HEK293 (cell line): Measurements from ENCODE around the gene TRAK1.

Source experiments
- CTCF ChIA-PET: fragments of 350-600 bp; formaldehyde crosslinking; extraction: SDS; loops from one replicate; lab custom pipeline; 2021; ENCODE audit warnings: antibody characterized with exemption; lab: Yijun Ruan, JAX
- POLR2A ChIA-PET: fragments of 300-600 bp; formaldehyde crosslinking; extraction: SDS; loops from one replicate; lab custom pipeline; 2020; ENCODE audit warnings: antibody characterized with exemption, inconsistent platforms; lab: Yijun Ruan, JAX
- H3K27ac ChIP-seq: fragments of 200-500 bp; sonication (Bioruptor generic); 2 replicates; pipeline ENCODE4 v1.5.1; 2014; ENCODE audit warnings: low read depth, low read length, control low read depth, inconsistent platforms; ENCODE audit errors: extremely low read depth
- H3K36me3 ChIP-seq, 2 experiments: fragments of 200-500 bp in 1 of 2; sonication (Bioruptor generic) in 1 of 2; 1 replicate in 1 of 2; 2 replicates in 1 of 2; pipeline ENCODE4 v1.5.1; 2014 to 2017; ENCODE audit warnings: inconsistent platforms in 2 of 2, low read length in 2 of 2; ENCODE audit not compliant: control insufficient read depth in 2 of 2, insufficient read depth in 1 of 2
- H3K4me1 ChIP-seq: fragments of 200-500 bp; sonication (Bioruptor generic); 2 replicates; pipeline ENCODE4 v1.5.1; 2014; ENCODE audit warnings: mild to moderate bottlenecking, low read length, inconsistent platforms; ENCODE audit not compliant: control insufficient read depth, insufficient read depth
- H3K4me3 ChIP-seq: 2 replicates; pipeline ENCODE4 v1.5.1; 2011; ENCODE audit warnings: low read depth, mild to moderate bottlenecking, control low read depth, low read length, moderate library complexity
- H3K9me3 ChIP-seq: fragments of 200-500 bp; sonication (Bioruptor generic); 2 replicates; pipeline ENCODE4 v1.5.1; 2014; ENCODE audit warnings: low read depth, low read length, inconsistent platforms; ENCODE audit not compliant: control insufficient read depth, insufficient read depth
- BCL11A ChIP-seq: fragments of 450-650 bp; formaldehyde crosslinking; IDR thresholded peaks from 2 replicates; pipeline ENCODE4 v1.5.1; 2016; ENCODE audit warnings: low read depth, missing biosample characterization, missing genetic modification characterization
- GLI4 ChIP-seq: fragments of 450-650 bp; formaldehyde crosslinking; IDR thresholded peaks from 2 replicates; pipeline ENCODE4 v1.5.1; 2016; ENCODE audit warnings: missing biosample characterization, missing genetic modification characterization
- HOXC10 ChIP-seq: sonication (generic); formaldehyde crosslinking; IDR thresholded peaks from 2 replicates; pipeline ENCODE4 v1.8.1; 2023; ENCODE audit warnings: mild to moderate bottlenecking, missing genetic modification reagents
- HOXD13 ChIP-seq: sonication (generic); formaldehyde crosslinking; IDR thresholded peaks from 2 replicates; pipeline ENCODE4 v1.8.0; 2022; ENCODE audit warnings: missing genetic modification reagents, borderline replicate concordance
- KLF16 ChIP-seq: fragments of 450-650 bp; formaldehyde crosslinking; IDR thresholded peaks from 2 replicates; pipeline ENCODE4 v1.5.1; 2017; ENCODE audit warnings: missing biosample characterization, missing genetic modification characterization
- MEIS1 ChIP-seq: sonication (generic); formaldehyde crosslinking; IDR thresholded peaks from 2 replicates; pipeline ENCODE4 v1.8.1; 2022; ENCODE audit warnings: missing genetic modification reagents, mild to moderate bottlenecking, borderline replicate concordance
- PBX3 ChIP-seq: sonication (generic); formaldehyde crosslinking; IDR thresholded peaks from 2 replicates; pipeline ENCODE4 v1.8.1; 2022; ENCODE audit warnings: mild to moderate bottlenecking, moderate library complexity, missing genetic modification reagents
- PRDM10 ChIP-seq: fragments of 450-650 bp; formaldehyde crosslinking; IDR thresholded peaks from 2 replicates; pipeline ENCODE4 v1.5.1; 2016; ENCODE audit warnings: missing biosample characterization, missing genetic modification characterization
- ZBTB48 ChIP-seq: fragments of 450-650 bp; formaldehyde crosslinking; IDR thresholded peaks from 2 replicates; pipeline ENCODE4 v1.5.1; 2016; ENCODE audit warnings: missing biosample characterization, missing genetic modification characterization
- ZNF362 ChIP-seq: fragments of 450-650 bp; formaldehyde crosslinking; IDR thresholded peaks from 2 replicates; pipeline ENCODE4 v1.5.1; 2016; ENCODE audit warnings: missing biosample characterization, missing genetic modification characterization
- ZNF473 ChIP-seq: fragments of 450-650 bp; formaldehyde crosslinking; IDR thresholded peaks from 2 replicates; pipeline ENCODE4 v1.5.1; 2017; ENCODE audit warnings: missing biosample characterization, missing genetic modification characterization
- ZNF48 ChIP-seq: fragments of 450-650 bp; formaldehyde crosslinking; IDR thresholded peaks from 2 replicates; pipeline ENCODE4 v1.5.1; 2016; ENCODE audit warnings: missing biosample characterization, missing genetic modification characterization
- ZNF544 ChIP-seq: fragments of 450-650 bp; formaldehyde crosslinking; IDR thresholded peaks from 2 replicates; pipeline ENCODE4 v1.5.0; 2017; ENCODE audit warnings: missing biosample characterization, missing genetic modification characterization
- ZNF626 ChIP-seq: fragments of 450-650 bp; sonication (Bioruptor Pico); formaldehyde crosslinking; IDR thresholded peaks from 2 replicates; pipeline ENCODE4 v1.5.1; 2018; ENCODE audit warnings: missing biosample characterization, missing genetic modification characterization, inconsistent platforms
- ZNF768 ChIP-seq: fragments of 450-650 bp; formaldehyde crosslinking; IDR thresholded peaks from 2 replicates; pipeline ENCODE4 v1.5.1; 2018; ENCODE audit warnings: missing biosample characterization, mild to moderate bottlenecking, missing genetic modification characterization
- ZNF785 ChIP-seq: fragments of 450-650 bp; formaldehyde crosslinking; IDR thresholded peaks from 2 replicates; pipeline ENCODE4 v1.5.1; 2016; ENCODE audit warnings: missing biosample characterization, missing genetic modification characterization
- ZNF837 ChIP-seq: fragments of 450-650 bp; formaldehyde crosslinking; IDR thresholded peaks from 2 replicates; pipeline ENCODE4 v1.5.1; 2016; ENCODE audit warnings: missing biosample characterization, missing genetic modification characterization

Gene TRAK1

GRCh38 chr3:42205800-42206514 lies 114.8 kb downstream of the TRAK1 start:
- CTCF ChIA-PET = interaction anchor here (0.9 kb wide), 1 partner anchor 15 kb away, joined by 5 read pairs; no protein-coding TSS in a partner anchor
- POLR2A ChIA-PET = interaction anchor here (0.6 kb wide), 1 partner anchor 332 kb away, joined by 3 read pairs; no protein-coding TSS in a partner anchor
- peaks cover 0 to 89% of the 10 kb centered on the region in 2 experiments; a peak in 1 of 3 replicates for H3K36me3 ChIP-seq

GRCh38 chr3:42209917-42210316 lies 118.8 kb downstream of the TRAK1 start:
- no peak overlapping the region for H3K27ac ChIP-seq
- H3K4me3 ChIP-seq = no peak overlapping the region
- H3K36me3 ChIP-seq = peaks cover 0 to 75% of the 10 kb centered on the region in 2 experiments; a peak in 1 of 3 replicates
- TF ChIP-seq ZNF626 (tag by site-specific recombination) = no peak
- TF ChIP-seq GLI4 (tag by site-specific recombination) = no peak
- TF ChIP-seq ZNF362 = no peak
- TF ChIP-seq ZBTB48 (tag by site-specific recombination) = no peak
- no peak for TF ChIP-seq BCL11A (tag by site-specific recombination)
- TF ChIP-seq HOXC10 = no peak
- TF ChIP-seq ZNF837 (tag by site-specific recombination) = no peak
- no peak for TF ChIP-seq HOXD13 (CRISPR knock-in tag)
- no peak for TF ChIP-seq ZNF785
- TF ChIP-seq MEIS1 (CRISPR knock-in tag) = no peak
- TF ChIP-seq ZNF768 (tag by site-specific recombination) = no peak
- TF ChIP-seq PBX3 (CRISPR knock-in tag) = no peak
- TF ChIP-seq ZNF48 (tag by site-specific recombination) = no peak
- TF ChIP-seq KLF16 (tag by site-specific recombination) = no peak
- TF ChIP-seq ZNF473 (tag by site-specific recombination) = no peak
- no peaks in the 10 kb centered on the region for H3K4me1 ChIP-seq
- no peaks in the 10 kb centered on the region for H3K9me3 ChIP-seq
- POLR2A ChIA-PET = no interaction called here
- CTCF ChIA-PET = interaction anchor here (0.7 to 2.1 kb wide), 2 partner anchors 19 to 45 kb away, joined by 4 to 7 read pairs; no protein-coding TSS in a partner anchor

More at GRCh38 chr3:42205800-42206514, 114.8 kb downstream of the TRAK1 start:
- H3K4me3 ChIP-seq = no peak overlapping the region
- TF ChIP-seq PRDM10 (peak; percentile 54), ZNF544 (tag by site-specific recombination) (no peak)
- no peak overlapping the region for H3K27ac ChIP-seq
- H3K9me3 ChIP-seq = no peaks in the 10 kb centered on the region
- no peaks in the 10 kb centered on the region for H3K4me1 ChIP-seq
